Spinal cord (tissue), 10 donors: ENCODE data around the gene TWF1. TPM values are rescaled to one million over a fixed set of nuclear protein-coding genes. Genes with fewer than 3 reads are reported as not detected.

Experiments used
- DNase-seq, 6 donors: peaks; one replicate each; pipeline versions ENCODE4 v3.0.0 to v3.0.0-alpha.2; 2013 to 2015; ENCODE audit warnings: low spot score in 6 of 6, low read depth in 4 of 6
- H3K27ac ChIP-seq: one replicate; pipeline ENCODE4 v1.5.1; 2013; ENCODE audit warnings: low read depth, low read length, control low read depth
- H3K27me3 ChIP-seq: one replicate; pipeline ENCODE4 v1.6.1; 2013; ENCODE audit warnings: low read length; ENCODE audit not compliant: control insufficient read depth, insufficient read depth
- H3K36me3 ChIP-seq: one replicate; pipeline ENCODE4 v1.6.1; 2013; ENCODE audit warnings: low read length; ENCODE audit not compliant: control insufficient read depth, insufficient read depth
- H3K4me1 ChIP-seq: one replicate; pipeline ENCODE4 v1.6.1; 2013; ENCODE audit warnings: low read length; ENCODE audit not compliant: control insufficient read depth, insufficient read depth
- H3K4me3 ChIP-seq: one replicate; pipeline ENCODE4 v1.5.1; 2013; ENCODE audit warnings: low read depth, low read length, control low read depth
- H3K9me3 ChIP-seq: one replicate; pipeline ENCODE4 v1.6.1; 2013; ENCODE audit warnings: low read length; ENCODE audit not compliant: control insufficient read depth, insufficient read depth
- WGBS: methylation state at CpG from one replicate; pipeline ENCODE4 v1.1.5; 2013; ENCODE audit warnings: missing lambda C conversion rate; ENCODE audit not compliant: insufficient coverage; 5-methylcytosine and 5-hydroxymethylcytosine counted together
- polyA plus RNA-seq, 2 donors: library from polyadenylated mRNA; unstranded; fragments of 120-200 nt; gene quantifications; one replicate each; pipeline ENCODE4 v1.2.1, GENCODE V29; 2013; ENCODE audit not compliant: insufficient read length in 2 of 2
- total RNA-seq, 2 donors: library from RNA; depleted of rRNA in 1 of 2; stranded (reverse); fragments of 120-200 nt in 1 of 2; fragments of >200 nt in 1 of 2; gene quantifications; one replicate each; pipeline versions ENCODE4 v1.2.3 to v1.2.4, GENCODE V29; 2013 to 2014
- donor health status: healthy.

Gene TWF1
- total and polyA plus RNA-seq, 4 donors: 69.6 to 137 (median 98.8) TPM

- Histone ChIP-seq H3K36me3 (no peaks in the 10 kb centered on the region), H3K4me1 (no peaks in the 10 kb centered on the region), H3K27ac (no peak overlapping the region), H3K4me3 (no peak overlapping the region), H3K9me3 (no peaks in the 10 kb centered on the region), H3K27me3 (no peaks in the 10 kb centered on the region)
- no peak for DNase-seq
- no CpG with 5 or more reads among the region's 2 CpGs for WGBS
Measured at GRCh38 chr12:43812057-43812456, 5.9 kb upstream of the TWF1 start.

GRCh38 chr12:43807386-43807785, 1.3 kb upstream of the TWF1 start:
- WGBS: 100% methylated on average over 1 of the region's 3 CpGs
- Histone ChIP-seq H3K27me3 (no peaks in the 10 kb centered on the region), H3K4me3 (no peak overlapping the region), H3K9me3 (no peaks in the 10 kb centered on the region), H3K27ac (no peak overlapping the region), H3K36me3 (no peaks in the 10 kb centered on the region), H3K4me1 (no peaks in the 10 kb centered on the region)
- no peak for DNase-seq

DNA sequence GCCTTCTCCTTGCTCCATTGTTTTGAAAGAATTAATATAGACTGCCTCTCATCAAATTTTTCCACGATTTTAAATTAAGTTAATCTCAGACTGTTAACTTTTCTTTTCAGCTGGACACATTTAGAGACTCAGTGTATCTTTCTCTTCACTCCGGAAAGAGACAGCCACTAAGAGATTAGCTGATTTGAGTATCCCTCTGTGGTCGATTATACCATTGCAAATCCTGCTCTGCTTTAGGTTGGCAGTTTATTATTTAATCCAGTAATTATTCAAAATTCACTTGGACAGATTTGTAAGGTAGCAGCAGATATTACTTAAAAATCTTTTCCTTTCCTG, 588 bp upstream of the TWF1 start:
- peaks cover 1% of the 10 kb centered on the region for H3K36me3 ChIP-seq
- peak overlapping the region; percentile 84 for H3K4me3 ChIP-seq
- no peaks in the 10 kb centered on the region for H3K9me3 ChIP-seq
- no peaks in the 10 kb centered on the region for H3K27me3 ChIP-seq
- peak overlapping the region; percentile 98 for H3K27ac ChIP-seq
- peak in 1 of 6 donors; percentile 14 for DNase-seq
- no peaks in the 10 kb centered on the region for H3K4me1 ChIP-seq
- WGBS: 0% methylated on average over 1 of the region's 3 CpGs

DNA sequence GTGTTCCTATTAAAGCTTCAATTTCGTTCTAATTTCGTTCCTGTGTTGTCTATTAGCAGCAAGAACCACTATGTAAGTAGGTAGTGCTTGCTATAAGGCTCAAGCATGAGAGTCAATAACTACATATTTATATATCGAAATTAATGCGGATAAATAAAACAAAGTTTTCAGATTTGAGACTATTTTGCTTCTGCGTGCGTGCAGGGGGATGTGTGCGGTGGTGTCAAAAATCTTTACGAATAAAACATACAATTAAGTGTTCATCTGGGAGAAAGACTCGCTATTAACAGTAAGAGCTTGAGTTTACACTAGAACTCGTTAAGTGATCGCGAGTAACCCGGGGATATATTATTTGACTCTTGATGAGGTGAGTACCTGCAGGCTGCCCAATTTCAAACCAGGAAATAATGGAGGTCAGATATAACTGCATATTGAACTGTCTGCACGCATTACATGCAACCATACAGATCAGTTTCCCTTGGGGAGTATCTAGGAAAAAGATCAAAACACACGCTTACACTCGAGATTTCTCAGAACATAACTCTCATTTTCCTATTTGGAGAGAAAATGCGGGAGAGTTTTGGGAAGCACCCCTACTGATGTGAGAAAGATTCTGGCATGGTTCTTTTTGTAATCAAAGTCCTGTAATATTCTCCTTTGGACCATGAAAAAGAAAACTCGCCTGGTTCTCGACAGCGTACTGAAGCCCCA, 813 bp downstream of the TWF1 start:
- peak in 3 of 6 donors; percentile 7 to 49 (median 47) for DNase-seq
- peak overlapping the region; percentile 89 for H3K27ac ChIP-seq
- no peaks in the 10 kb centered on the region for H3K4me1 ChIP-seq
- peaks cover 7% of the 10 kb centered on the region for H3K36me3 ChIP-seq
- 0% methylated on average over 7 of the region's 20 CpGs for WGBS
- H3K27me3 ChIP-seq: no peaks in the 10 kb centered on the region
- peak overlapping the region; percentile 84 for H3K4me3 ChIP-seq
- no peaks in the 10 kb centered on the region for H3K9me3 ChIP-seq

GRCh38 chr12:43797561-43798217, 8.4 kb downstream of the TWF1 start:
- H3K4me1 ChIP-seq: no peaks in the 10 kb centered on the region
- H3K36me3 ChIP-seq: peaks cover 11% of the 10 kb centered on the region
- DNase-seq: no peak
- H3K27ac ChIP-seq: no peak overlapping the region
- H3K4me3 ChIP-seq: no peak overlapping the region
- no peaks in the 10 kb centered on the region for H3K27me3 ChIP-seq
- WGBS: no CpG with 5 or more reads among the region's 4 CpGs
- no peaks in the 10 kb centered on the region for H3K9me3 ChIP-seq

- Histone ChIP-seq H3K36me3 (peaks cover 6% of the 10 kb centered on the region), H3K4me3 (no peak overlapping the region), H3K9me3 (no peaks in the 10 kb centered on the region), H3K4me1 (no peaks in the 10 kb centered on the region), H3K27me3 (no peaks in the 10 kb centered on the region), H3K27ac (no peak overlapping the region)
- DNase-seq: no peak
- WGBS: no CpG with 5 or more reads among the region's 2 CpGs
Measured at GRCh38 chr12:43795716-43796280, 10.3 kb downstream of the TWF1 start.

DNA sequence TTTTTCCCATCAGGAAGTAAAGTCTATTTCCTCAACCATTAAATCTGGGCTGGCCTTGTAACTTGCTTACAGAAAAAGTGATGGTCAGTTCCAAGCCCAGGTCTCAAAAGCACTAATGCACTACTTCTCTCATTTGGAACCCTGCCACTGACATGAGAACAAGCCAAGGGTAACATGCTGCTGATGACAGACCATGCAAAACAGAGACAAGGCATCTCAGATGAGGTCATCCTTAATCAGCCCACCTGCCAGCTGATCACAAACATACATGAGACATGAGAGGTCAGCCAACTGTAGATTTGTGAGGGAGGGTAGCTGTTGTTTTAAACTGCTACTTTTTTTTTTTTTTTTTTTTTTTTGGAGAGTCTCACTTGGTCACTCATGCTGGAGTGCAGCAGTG, 16.2 kb downstream of the TWF1 start:
- DNase-seq: peak in 3 of 6 donors; percentile 7 to 65 (median 31)
- Histone ChIP-seq H3K27ac (no peak overlapping the region), H3K27me3 (no peaks in the 10 kb centered on the region), H3K9me3 (no peaks in the 10 kb centered on the region), H3K4me3 (no peak overlapping the region), H3K4me1 (no peaks in the 10 kb centered on the region), H3K36me3 (peaks cover 4% of the 10 kb centered on the region)

GRCh38 chr12:43786899-43787693, 19.0 kb downstream of the TWF1 start:
- Histone ChIP-seq H3K9me3 (no peaks in the 10 kb centered on the region), H3K4me1 (no peaks in the 10 kb centered on the region), H3K27ac (no peak overlapping the region), H3K36me3 (no peaks in the 10 kb centered on the region), H3K27me3 (no peaks in the 10 kb centered on the region), H3K4me3 (no peak overlapping the region)
- DNase-seq: no peak

- no peaks in the 10 kb centered on the region for H3K4me1 ChIP-seq
- peak in 2 of 6 donors; percentile 26 to 43 for DNase-seq
- H3K9me3 ChIP-seq: no peaks in the 10 kb centered on the region
- H3K36me3 ChIP-seq: peaks cover 8% of the 10 kb centered on the region
- WGBS: no CpG with 5 or more reads among the region's 3 CpGs
- no peak overlapping the region for H3K27ac ChIP-seq
- H3K4me3 ChIP-seq: no peak overlapping the region
- H3K27me3 ChIP-seq: no peaks in the 10 kb centered on the region
Measured at GRCh38 chr12:43776498-43776897, 29.6 kb downstream of the TWF1 start.
